HG02938 (cell line): Measurements from ENCODE around the gene IFI44.

Source experiments
- ATAC-seq: cut with Tn5 transposase; IDR thresholded peaks from one replicate; pipeline ENCODE4 v1.9.1; 2021; ENCODE audit warnings: mild to moderate bottlenecking, moderate library complexity; ENCODE audit not compliant: unreplicated experiment

IFI44 gene

GRCh38 chr1:78649628-78650027 lies at the start of gene IFI44:
Gene IFI44 (plus strand): TSS chr1:78649831. CDS start chr1:78650196, 365 bp downstream.
- peak; percentile 81 for ATAC-seq

DNA sequence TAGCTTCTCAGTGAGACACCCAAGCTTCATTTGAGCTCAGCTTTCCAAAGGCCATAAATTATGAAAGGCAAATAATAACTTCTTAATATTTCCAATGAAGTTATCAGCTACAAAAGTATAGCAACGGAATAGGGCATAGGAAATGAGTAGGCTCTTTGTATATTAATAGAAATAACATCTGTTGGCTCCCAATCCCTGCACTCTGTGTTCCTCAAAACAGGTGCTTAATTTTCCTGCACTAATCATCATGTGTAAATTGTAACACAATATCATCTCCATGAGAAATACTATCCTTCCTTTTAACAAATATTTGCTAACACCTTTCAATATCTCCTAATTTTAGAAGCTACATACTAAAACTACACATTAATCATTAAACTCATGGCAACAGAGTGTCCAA lies 48.6 kb upstream of the IFI44 start:
- ATAC-seq: no peak

- ATAC-seq: no peak
Observed at GRCh38 chr1:78603206-78603605, 46.4 kb upstream of the IFI44 start.

DNA sequence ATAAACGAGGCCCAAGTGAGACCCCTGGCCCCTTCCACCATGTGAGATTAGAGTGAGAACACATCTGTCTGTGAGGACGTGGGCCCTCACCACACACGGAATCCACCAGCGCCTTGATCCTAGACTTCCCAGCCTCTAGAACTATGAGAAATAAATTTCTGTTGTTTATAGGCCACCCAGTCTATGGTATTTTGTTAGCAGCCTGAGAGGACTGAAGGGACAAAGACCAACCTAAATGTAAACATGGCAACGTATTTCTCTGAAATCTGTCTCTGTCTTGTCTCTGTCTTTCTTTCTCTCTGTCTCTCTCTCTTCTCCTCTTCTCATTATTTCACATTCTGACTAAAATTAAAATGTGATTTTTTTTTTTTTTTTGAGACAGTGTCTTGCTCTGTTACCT lies 45.0 kb upstream of the IFI44 start:
- no peak for ATAC-seq

DNA sequence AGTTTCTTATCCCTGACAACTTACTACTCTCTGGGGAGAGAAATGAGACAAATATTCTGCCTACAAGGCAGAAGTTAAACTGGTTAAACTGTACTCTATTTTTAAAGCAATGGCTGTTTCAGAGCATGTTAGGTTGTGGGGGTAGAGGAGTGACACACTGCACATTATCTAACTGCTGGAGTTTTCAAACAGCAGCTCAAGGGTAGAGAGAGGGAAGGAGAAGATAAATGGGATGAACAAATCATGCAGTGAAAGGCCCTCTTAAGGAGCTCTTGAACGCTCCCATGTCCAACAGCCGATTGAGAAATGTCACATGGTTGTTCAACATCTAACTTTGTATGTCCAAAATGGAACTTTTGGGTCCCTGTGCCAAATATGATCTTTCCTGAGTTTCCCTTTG lies 43.4 kb upstream of the IFI44 start:
- ATAC-seq: no peak

DNA sequence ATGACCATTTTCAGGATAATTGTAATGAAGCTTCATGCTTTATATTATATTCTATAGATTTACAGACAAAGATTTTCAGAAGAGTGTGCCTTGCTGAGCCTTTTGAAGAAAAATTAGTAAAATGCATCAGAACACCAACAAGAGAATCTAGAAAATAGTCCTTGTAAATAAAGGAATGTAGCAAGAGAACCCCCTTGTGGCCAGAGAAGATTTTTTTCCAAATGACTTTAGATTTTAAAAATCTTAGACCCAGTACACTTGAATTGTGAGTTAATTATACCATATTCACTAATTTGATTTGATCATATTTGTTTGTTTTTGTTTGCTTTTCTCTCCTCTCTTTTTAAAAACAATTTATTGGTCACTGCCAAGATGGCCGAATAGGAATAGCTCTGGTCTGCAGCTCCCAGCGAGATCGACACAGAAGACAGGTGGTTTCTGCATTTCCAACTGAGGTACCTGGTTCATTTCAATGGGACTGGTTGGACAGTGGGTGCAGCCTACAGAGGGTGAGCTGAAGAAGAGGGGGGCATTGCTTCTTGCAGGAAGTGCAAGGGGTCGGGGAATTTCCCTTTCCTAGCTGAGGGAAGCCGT lies 42.2 kb upstream of the IFI44 start:
- no peak for ATAC-seq

DNA sequence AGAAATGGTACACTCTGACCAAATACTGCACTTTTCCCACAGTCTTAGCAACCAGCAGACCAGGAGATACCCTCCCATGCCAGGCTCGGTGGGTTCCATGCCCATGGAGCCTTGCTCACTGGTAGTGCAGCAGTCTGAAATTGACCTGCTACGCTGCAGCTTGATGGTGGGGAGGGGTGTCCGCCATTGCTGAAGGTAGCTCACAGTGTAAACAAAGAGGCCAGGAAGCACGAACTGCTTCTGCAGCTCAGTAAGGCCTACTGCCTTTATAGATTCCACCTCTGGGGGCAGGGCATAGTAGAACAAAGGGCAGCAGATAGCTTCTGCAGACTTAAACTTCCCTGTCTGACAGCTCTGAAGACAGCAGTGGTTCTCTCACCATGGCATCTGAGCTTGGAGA lies 41.7 kb upstream of the IFI44 start:
- ATAC-seq: no peak

DNA sequence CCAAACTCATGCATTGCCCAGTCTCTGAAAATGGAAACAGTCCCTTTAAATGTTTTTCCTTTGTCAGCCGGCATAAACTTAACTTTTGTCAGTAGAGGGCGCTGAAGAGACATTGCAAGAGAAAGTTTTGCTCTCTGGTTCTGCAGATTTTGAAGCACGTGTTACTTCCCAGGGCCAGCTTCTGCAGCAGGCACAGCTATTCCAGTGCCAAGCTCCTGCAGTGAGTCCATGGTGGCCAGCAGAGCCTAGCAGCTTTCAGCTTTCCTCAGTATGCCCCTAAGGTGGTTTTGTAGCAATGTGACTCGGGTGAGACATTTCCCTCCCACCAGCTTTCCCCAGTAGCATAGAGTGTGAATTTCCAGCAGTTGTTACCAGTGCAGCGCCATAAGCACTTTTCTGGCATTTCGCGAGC lies 32.0 kb upstream of the IFI44 start:
- peak; percentile 53 for ATAC-seq

DNA sequence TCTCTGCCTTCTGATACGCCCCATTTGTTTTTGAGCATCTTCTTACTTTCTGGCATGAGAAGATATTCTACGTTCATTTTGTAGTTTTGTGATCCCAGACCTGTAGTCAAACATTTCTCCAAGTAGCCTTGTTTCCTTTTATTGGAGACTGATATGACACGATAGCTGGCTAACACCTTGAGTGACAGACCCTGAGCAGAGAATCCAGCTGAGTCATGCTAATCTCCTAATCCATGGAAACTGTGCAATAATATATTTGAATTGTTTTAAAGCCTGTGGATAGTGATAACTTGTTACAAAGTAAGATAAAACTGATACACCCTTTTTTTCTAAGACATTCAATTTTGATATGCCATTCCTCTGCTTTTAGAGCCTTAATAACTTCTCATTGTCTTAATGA lies 30.6 kb upstream of the IFI44 start:
- no peak for ATAC-seq

- ATAC-seq: no peak
Observed at GRCh38 chr1:78619446-78619802, 30.2 kb upstream of the IFI44 start.

GRCh38 chr1:78619803-78620579 lies 29.6 kb upstream of the IFI44 start, which contains the start of gene IFI44L:
Gene IFI44L (plus strand): TSS chr1:78620448. CDS start chr1:78627916, 7,468 bp downstream.
- no peak for ATAC-seq

DNA sequence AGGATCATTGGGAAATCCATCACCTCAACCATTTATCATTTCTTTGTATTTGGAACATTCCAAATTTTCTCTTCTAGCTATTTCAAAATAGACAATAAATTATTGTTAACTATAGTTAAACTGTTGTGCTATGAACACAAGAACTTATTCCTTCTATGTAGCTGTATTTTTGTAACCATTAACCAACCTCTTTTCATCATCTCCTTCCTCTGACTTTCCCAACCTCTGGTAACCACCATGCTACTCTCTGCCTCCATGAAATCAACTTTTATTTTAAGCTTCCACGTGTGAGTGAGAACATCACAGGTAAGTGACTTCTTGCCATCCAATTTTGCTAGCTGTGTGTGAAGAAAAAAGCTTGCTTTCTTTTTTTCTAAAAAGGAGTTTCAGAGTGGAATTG lies 29.0 kb upstream of the IFI44 start:
- ATAC-seq: no peak

DNA sequence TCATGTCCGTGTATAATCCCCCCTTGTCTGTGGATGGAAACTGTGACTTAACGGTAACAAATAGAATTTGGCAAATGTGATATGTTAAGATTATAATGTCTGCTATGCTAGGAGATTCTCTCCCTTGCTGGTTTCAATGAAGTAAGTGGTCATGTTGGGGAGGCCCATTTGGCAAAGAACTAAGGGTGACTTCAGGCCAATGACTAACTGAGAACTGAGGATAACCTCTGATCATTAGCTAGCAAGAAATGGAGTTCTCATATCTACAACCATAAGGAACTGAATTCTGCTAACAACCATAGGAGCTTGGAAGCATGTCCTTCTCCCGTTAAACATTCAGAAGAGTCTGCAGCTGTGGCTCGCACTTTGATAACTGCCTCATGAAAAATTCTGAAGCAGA lies 27.1 kb upstream of the IFI44 start:
- ATAC-seq: no peak

DNA sequence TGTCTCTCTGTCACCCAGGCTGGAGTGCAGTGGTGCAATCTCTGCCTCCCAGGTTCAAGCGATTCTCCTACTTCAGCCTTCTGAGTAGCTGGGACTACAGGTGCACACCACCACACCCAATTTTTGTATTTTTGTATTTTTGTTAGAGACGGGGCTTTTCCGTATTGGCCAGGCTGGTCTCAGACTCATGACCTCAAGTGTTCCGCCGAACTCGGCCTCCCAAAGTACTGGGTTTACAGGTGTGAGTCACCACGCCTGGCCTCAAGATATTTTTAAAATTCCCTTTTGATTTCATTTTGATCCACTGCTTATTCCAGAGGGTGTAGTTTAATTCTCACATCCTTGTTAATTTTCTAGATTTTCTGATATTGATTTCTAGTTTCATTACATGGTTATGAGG lies 25.6 kb upstream of the IFI44 start:
- ATAC-seq: no peak

- no peak for ATAC-seq
Observed at GRCh38 chr1:78627321-78627720, 22.3 kb upstream of the IFI44 start.

DNA sequence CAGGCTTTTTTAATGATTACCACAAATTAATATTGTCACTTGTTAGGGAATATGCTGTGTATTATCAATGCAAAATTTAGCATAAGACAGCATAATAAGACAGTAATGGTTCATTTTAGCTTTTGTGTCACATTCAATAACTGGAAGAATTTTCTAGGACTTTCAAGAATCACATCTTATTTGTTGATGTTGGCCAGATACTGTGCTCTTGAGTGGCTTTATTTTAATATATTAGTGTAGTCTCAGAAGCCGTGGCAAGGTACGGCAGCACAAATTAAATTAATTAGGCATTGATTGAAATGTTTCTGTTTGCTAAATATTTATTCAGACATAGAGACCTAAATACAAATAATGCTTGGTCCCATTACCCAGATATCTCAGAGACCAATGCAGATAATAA lies 19.0 kb upstream of the IFI44 start:
- ATAC-seq: no peak

- no peak for ATAC-seq
Observed at GRCh38 chr1:78633209-78633608, 16.4 kb upstream of the IFI44 start.

DNA sequence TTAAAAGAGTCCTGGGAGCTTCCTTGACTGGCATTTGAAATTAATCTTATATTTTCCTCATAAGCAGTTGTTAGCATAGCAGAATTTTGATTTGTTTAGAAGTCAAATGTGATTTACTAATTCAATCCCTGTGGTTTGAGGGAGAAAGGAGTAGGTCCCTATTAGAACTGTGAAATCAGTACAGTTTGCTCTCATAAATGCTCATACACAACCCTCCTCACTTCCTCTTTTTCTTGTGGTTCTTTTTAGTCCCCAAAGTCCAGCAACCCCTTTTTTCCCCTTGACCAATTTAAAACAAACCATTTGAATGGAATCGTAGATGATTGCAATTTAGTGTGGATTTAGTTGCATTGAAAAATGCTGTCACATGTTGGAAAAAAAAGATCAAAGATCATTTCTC lies 9.2 kb upstream of the IFI44 start:
- peak; percentile 76 for ATAC-seq

GRCh38 chr1:78641558-78641957 lies 8.1 kb upstream of the IFI44 start:
- no peak for ATAC-seq

- no peak for ATAC-seq
Observed at GRCh38 chr1:78645723-78646122, 3.9 kb upstream of the IFI44 start.

DNA sequence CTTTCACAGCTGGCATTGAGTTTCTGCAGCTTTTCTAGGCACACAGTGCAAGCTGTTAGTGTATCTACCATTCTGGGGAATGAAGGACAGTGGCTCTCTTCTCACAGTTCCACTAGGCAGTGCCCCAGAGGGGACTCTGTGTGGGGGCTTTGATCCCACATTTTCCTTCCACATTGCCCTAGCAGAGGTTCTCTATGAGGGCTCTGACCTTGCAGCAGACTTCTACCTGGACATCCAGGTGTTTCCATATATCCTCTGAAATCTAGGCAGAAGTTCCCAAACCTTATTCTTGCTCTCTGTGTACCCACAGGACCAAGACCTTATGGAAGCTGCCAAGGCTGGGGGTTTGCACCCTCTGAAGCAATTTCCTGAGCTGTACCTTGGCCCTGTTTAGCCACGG lies 2.4 kb upstream of the IFI44 start:
- no peak for ATAC-seq

DNA sequence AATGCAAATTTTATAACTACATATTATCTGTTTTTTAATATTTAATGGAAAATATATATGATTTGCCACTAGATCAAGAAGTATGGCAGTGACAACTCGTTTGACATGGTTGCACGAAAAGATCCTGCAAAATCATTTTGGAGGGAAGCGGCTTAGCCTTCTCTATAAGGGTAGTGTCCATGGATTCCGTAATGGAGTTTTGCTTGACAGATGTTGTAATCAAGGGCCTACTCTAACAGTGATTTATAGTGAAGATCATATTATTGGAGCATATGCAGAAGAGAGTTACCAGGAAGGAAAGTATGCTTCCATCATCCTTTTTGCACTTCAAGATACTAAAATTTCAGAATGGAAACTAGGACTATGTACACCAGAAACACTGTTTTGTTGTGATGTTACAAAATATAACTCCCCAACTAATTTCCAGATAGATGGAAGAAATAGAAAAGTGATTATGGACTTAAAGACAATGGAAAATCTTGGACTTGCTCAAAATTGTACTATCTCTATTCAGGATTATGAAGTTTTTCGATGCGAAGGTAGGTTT lies 556 bp downstream of the IFI44 start:
- ATAC-seq: no peak
